ENCODE measurements around the gene ZSCAN29. TPM values are rescaled to one million over a fixed set of nuclear protein-coding genes. Genes with fewer than 3 reads are reported as not detected.

ZSCAN29 gene
- total RNA-seq, 2 donors from 2014 or later, result 28.6 to 29.6 TPM

Other genes starting within 250 kb of the ZSCAN29 start
- gene TMEM62, start 237.5 kb downstream of the ZSCAN29 start, total RNA-seq, result 10 to 100 TPM; 37.9 to 48.9 TPM
- 10 to 100 TPM; 49.3 to 79.8 TPM for gene CCNDBP1, start 185.6 kb downstream of the ZSCAN29 start, total RNA-seq
- gene EPB42, start 150.0 kb downstream of the ZSCAN29 start, total RNA-seq, result not detected
- not detected for gene TGM5, start 104.1 kb downstream of the ZSCAN29 start, total RNA-seq
- not detected for gene TGM7, start 68.8 kb downstream of the ZSCAN29 start, total RNA-seq
- 1 to 10 TPM; 5.3 to 6.3 TPM for gene LCMT2, start 40.5 kb downstream of the ZSCAN29 start, total RNA-seq
- gene TUBGCP4, start 58 bp upstream of the ZSCAN29 start, total RNA-seq, result 10 to 100 TPM; 18.6 to 23.7 TPM
- 10 to 100 TPM; 26.9 to 32.0 TPM for gene TP53BP1, start 122.1 kb upstream of the ZSCAN29 start, total RNA-seq
- 1 to 10 TPM; 1.9 to 7.4 TPM for gene MAP1A, start 146.6 kb upstream of the ZSCAN29 start, total RNA-seq
- 100 to 1,000 TPM in 1 of 2 donors, 10 to 100 TPM in 1; 91.1 to 139 TPM for gene PPIP5K1, start 219.2 kb upstream of the ZSCAN29 start, total RNA-seq
- gene CKMT1B, start 223.0 kb upstream of the ZSCAN29 start, total RNA-seq, result 100 to 1,000 TPM; 168 to 277 TPM
- gene STRC, start 247.8 kb upstream of the ZSCAN29 start, total RNA-seq, result 1 to 10 TPM in 1 of 2 donors, under 1 TPM in 1; 0.67 to 1.4 TPM

Measured in left colon (tissue), 2 donors.